Kasumi-1 (cell line): ENCODE results near the gene TTC5.
"Not testable (repeated sequence)": the region's sequence is repeated elsewhere in the genome, so short reads cannot be mapped to it uniquely, and the experiment has no call there.

Source experiments
- DNase-seq, 2 experiments: peaks; one replicate each; lab custom pipeline; 2025; lab: John Stamatoyannopoulos, UW

Gene TTC5

GRCh38 chr14:20302042-20302755 is 3.6 kb downstream of the TTC5 start:
- no peak for DNase-seq

- DNase-seq: no peak
Measured at GRCh38 chr14:20295067-20295466, 10.7 kb downstream of the TTC5 start.

- no peak for DNase-seq
Measured at GRCh38 chr14:20294636-20295035, 11.1 kb downstream of the TTC5 start.

GRCh38 chr14:20281998-20282397 is 23.8 kb downstream of the TTC5 start:
- not testable (repeated sequence) for DNase-seq

- not testable (repeated sequence) for DNase-seq
Measured at GRCh38 chr14:20280265-20280664, 25.5 kb downstream of the TTC5 start.

GRCh38 chr14:20278414-20278813 is 27.3 kb downstream of the TTC5 start:
- peak; percentile 25 to 34 for DNase-seq

- DNase-seq: no peak
Measured at GRCh38 chr14:20277409-20277808, 28.3 kb downstream of the TTC5 start.

GRCh38 chr14:20274062-20274461 is 31.7 kb downstream of the TTC5 start:
- DNase-seq: no peak

- DNase-seq: not testable (repeated sequence)
Measured at GRCh38 chr14:20264361-20264760, 41.4 kb downstream of the TTC5 start.

GRCh38 chr14:20262642-20263128 is 43.1 kb downstream of the TTC5 start:
- no peak for DNase-seq

- no peak for DNase-seq
Measured at GRCh38 chr14:20247646-20248246, 58.0 kb downstream of the TTC5 start.
